ENCODE data around the gene ANKRA2.

Gene ANKRA2

GRCh38 chr5:73519531-73520283 lies 45.7 kb downstream of the ANKRA2 start:
- H3K4me2 ChIP-seq (ENCODE audit: low read length): peak overlapping the region; percentile 69
- TF ChIP-seq CTCF (IDR thresholded peaks at IDR 0.05; ENCODE audit: low read depth, low read length, poor library complexity, severe bottlenecking): peak; percentile 87
- no peak for TF ChIP-seq EZH2phosphoT487 (IDR thresholded peaks at IDR 0.05; ENCODE audit: borderline replicate concordance, low read length)
- H3K27ac ChIP-seq (ENCODE audit: low read depth, low read length): no peak overlapping the region
- H3K4me1 ChIP-seq (ENCODE audit: control insufficient read depth, low read length): peaks cover 8% of the 10 kb centered on the region
- H3K4me3 ChIP-seq (ENCODE audit: low read length): peak overlapping the region; percentile 68
- no peaks in the 10 kb centered on the region for H3K9me3 ChIP-seq (ENCODE audit: control insufficient read depth, insufficient read depth, low read length)
- H3K9me2 ChIP-seq (replicated peaks; ENCODE audit: control insufficient read depth, low read length): no peaks in the 10 kb centered on the region
- no peaks in the 10 kb centered on the region for H3K27me3 ChIP-seq (ENCODE audit: control insufficient read depth, low read length)
- no peaks in the 10 kb centered on the region for H3K36me3 ChIP-seq (ENCODE audit: control insufficient read depth, low read length)
- H4K20me1 ChIP-seq (ENCODE audit: control insufficient read depth, insufficient read depth, low read depth, low read length): no peaks in the 10 kb centered on the region
- no peaks in the 10 kb centered on the region for H3K79me2 ChIP-seq (ENCODE audit: control insufficient read depth, low read length)
- no peaks in the 10 kb centered on the region for H3F3A ChIP-seq (ENCODE audit: control insufficient read depth, insufficient read depth)

- H3K36me3 ChIP-seq (ENCODE audit: control insufficient read depth, low read length): no peaks in the 10 kb centered on the region
- no peaks in the 10 kb centered on the region for H3K79me2 ChIP-seq (ENCODE audit: control insufficient read depth, low read length)
- peaks cover 8% of the 10 kb centered on the region for H3K4me1 ChIP-seq (ENCODE audit: control insufficient read depth, low read length)
- no peak overlapping the region for H3K27ac ChIP-seq (ENCODE audit: low read depth, low read length)
- no peaks in the 10 kb centered on the region for H3K9me2 ChIP-seq (replicated peaks; ENCODE audit: control insufficient read depth, low read length)
- no peaks in the 10 kb centered on the region for H3K9me3 ChIP-seq (ENCODE audit: control insufficient read depth, insufficient read depth, low read length)
- no peaks in the 10 kb centered on the region for H3K27me3 ChIP-seq (ENCODE audit: control insufficient read depth, low read length)
- no peaks in the 10 kb centered on the region for H4K20me1 ChIP-seq (ENCODE audit: control insufficient read depth, insufficient read depth, low read depth, low read length)
- H3K4me2 ChIP-seq (ENCODE audit: low read length): no peak overlapping the region
- TF ChIP-seq EZH2phosphoT487 (IDR thresholded peaks at IDR 0.05; ENCODE audit: borderline replicate concordance, low read length): no peak
- TF ChIP-seq CTCF (IDR thresholded peaks at IDR 0.05; ENCODE audit: low read depth, low read length, poor library complexity, severe bottlenecking): no peak
- H3K4me3 ChIP-seq (ENCODE audit: low read length): no peak overlapping the region
- no peaks in the 10 kb centered on the region for H3F3A ChIP-seq (ENCODE audit: control insufficient read depth, insufficient read depth)
Measured at GRCh38 chr5:73515232-73515631, 50.2 kb downstream of the ANKRA2 start.

- Histone ChIP-seq H3K4me1 (ENCODE audit: control insufficient read depth, low read length) (peaks cover 3% of the 10 kb centered on the region), H4K20me1 (ENCODE audit: control insufficient read depth, insufficient read depth, low read depth, low read length) (no peaks in the 10 kb centered on the region), H3K9me3 (ENCODE audit: control insufficient read depth, insufficient read depth, low read length) (no peaks in the 10 kb centered on the region), H3K27ac (ENCODE audit: low read depth, low read length) (no peak overlapping the region), H3K9me2 (replicated peaks; ENCODE audit: control insufficient read depth, low read length) (no peaks in the 10 kb centered on the region), H3K4me3 (ENCODE audit: low read length) (no peak overlapping the region), H3F3A (ENCODE audit: control insufficient read depth, insufficient read depth) (no peaks in the 10 kb centered on the region), H3K4me2 (ENCODE audit: low read length) (no peak overlapping the region), H3K27me3 (ENCODE audit: control insufficient read depth, low read length) (no peaks in the 10 kb centered on the region), H3K36me3 (ENCODE audit: control insufficient read depth, low read length) (no peaks in the 10 kb centered on the region), H3K79me2 (ENCODE audit: control insufficient read depth, low read length) (no peaks in the 10 kb centered on the region)
- TF ChIP-seq EZH2phosphoT487 (IDR thresholded peaks at IDR 0.05; ENCODE audit: borderline replicate concordance, low read length): no peak
- TF ChIP-seq CTCF (IDR thresholded peaks at IDR 0.05; ENCODE audit: low read depth, low read length, poor library complexity, severe bottlenecking): no peak
Measured at GRCh38 chr5:73514418-73514817, 51.0 kb downstream of the ANKRA2 start.
